NT2/D1 (cell line): ENCODE measurements around the gene OPA3.
A peak's percentile ranks its signal among the peaks of the same experiment; 100 is the strongest.

ENCODE experiments used
- DNase-seq: peaks from one replicate; pipeline ENCODE4 v3.0.0-alpha.2; 2011; ENCODE audit warnings: low read depth, low spot score
- H3K27me3 ChIP-seq: 2 replicates; pipeline ENCODE4 v1.6.0; 2011; ENCODE audit warnings: mild to moderate bottlenecking; ENCODE audit not compliant: insufficient read length, insufficient read depth
- H3K36me3 ChIP-seq: 2 replicates; pipeline ENCODE4 v1.6.1; 2011; ENCODE audit warnings: mild to moderate bottlenecking, low read length, mixed read lengths; ENCODE audit not compliant: insufficient read depth, insufficient read length
- H3K4me1 ChIP-seq: 2 replicates; pipeline ENCODE4 v1.5.1; 2011; ENCODE audit not compliant: insufficient read depth, insufficient read length
- H3K4me3 ChIP-seq: 2 replicates; pipeline ENCODE4 v1.5.1; 2011; ENCODE audit warnings: low read depth; ENCODE audit not compliant: insufficient read length
- H3K9ac ChIP-seq: 2 replicates; pipeline ENCODE4 v1.6.0; 2011; ENCODE audit warnings: low read depth; ENCODE audit not compliant: insufficient read length
- H3K9me3 ChIP-seq: 2 replicates; pipeline ENCODE4 v1.5.1; 2011; ENCODE audit warnings: mild to moderate bottlenecking, low read length; ENCODE audit not compliant: insufficient read depth
- SUZ12 ChIP-seq: IDR thresholded peaks from 2 replicates; pipeline ENCODE4 v1.6.1; 2011; ENCODE audit not compliant: insufficient read length, insufficient read depth; ENCODE audit errors: extremely low read depth
- YY1 ChIP-seq: IDR thresholded peaks from 2 replicates; pipeline ENCODE4 v1.6.1; 2011; ENCODE audit not compliant: insufficient read length, insufficient read depth
- ZNF274 ChIP-seq: IDR thresholded peaks from 2 replicates; pipeline ENCODE4 v1.6.1; 2011; ENCODE audit warnings: mild to moderate bottlenecking, low read depth, low read length

The OPA3 gene

GRCh38 chr19:45575216-45575615 lies 9.4 kb downstream of the OPA3 start:
- Histone ChIP-seq H3K36me3 (no peaks in the 10 kb centered on the region), H3K9ac (no peak overlapping the region), H3K4me3 (no peak overlapping the region), H3K27me3 (no peaks in the 10 kb centered on the region), H3K4me1 (peaks cover 3% of the 10 kb centered on the region), H3K9me3 (no peaks in the 10 kb centered on the region; the same call in 1 of the 2 replicates)
- TF ChIP-seq SUZ12 (no peak), ZNF274 (no peak), YY1 (no peak)
- no peak for DNase-seq

DNA sequence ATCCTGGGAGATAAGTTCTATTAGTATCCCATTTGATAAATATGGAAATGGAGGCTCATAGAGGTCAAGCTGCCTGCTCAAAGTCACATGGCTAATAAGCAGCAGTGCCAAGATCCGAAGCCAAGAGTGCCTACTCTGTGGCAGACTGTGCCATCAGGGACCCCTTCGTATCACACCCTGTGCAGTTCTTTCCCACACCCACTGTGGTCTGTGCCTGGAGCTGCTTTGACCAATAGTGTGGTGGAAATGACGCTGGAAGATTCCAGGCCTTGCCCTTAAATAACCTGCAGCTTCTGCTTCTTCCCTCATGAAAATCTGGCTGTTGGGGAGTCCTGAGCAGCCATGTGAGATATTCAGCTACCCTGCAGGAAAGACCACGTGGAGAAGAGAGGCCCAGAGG lies 10.1 kb downstream of the OPA3 start:
- no peak for DNase-seq
- Histone ChIP-seq H3K9ac (no peak overlapping the region), H3K36me3 (peaks cover under 1% of the 10 kb centered on the region), H3K4me1 (peaks cover 3% of the 10 kb centered on the region), H3K4me3 (no peak overlapping the region), H3K9me3 (no peaks in the 10 kb centered on the region; the same call in 1 of the 2 replicates), H3K27me3 (no peaks in the 10 kb centered on the region)
- no peak for TF ChIP-seq YY1
- TF ChIP-seq ZNF274: no peak
- no peak for TF ChIP-seq SUZ12

GRCh38 chr19:45571457-45572220 lies 13.0 kb downstream of the OPA3 start:
- no peaks in the 10 kb centered on the region for H3K27me3 ChIP-seq
- no peak overlapping the region for H3K9ac ChIP-seq
- H3K4me1 ChIP-seq: peaks cover 5% of the 10 kb centered on the region
- TF ChIP-seq ZNF274 (no peak), YY1 (no peak), SUZ12 (no peak)
- no peak overlapping the region for H3K4me3 ChIP-seq
- peaks cover 3% of the 10 kb centered on the region for H3K36me3 ChIP-seq
- no peaks in the 10 kb centered on the region; the same call in 1 of the 2 replicates for H3K9me3 ChIP-seq
- DNase-seq: no peak

DNA sequence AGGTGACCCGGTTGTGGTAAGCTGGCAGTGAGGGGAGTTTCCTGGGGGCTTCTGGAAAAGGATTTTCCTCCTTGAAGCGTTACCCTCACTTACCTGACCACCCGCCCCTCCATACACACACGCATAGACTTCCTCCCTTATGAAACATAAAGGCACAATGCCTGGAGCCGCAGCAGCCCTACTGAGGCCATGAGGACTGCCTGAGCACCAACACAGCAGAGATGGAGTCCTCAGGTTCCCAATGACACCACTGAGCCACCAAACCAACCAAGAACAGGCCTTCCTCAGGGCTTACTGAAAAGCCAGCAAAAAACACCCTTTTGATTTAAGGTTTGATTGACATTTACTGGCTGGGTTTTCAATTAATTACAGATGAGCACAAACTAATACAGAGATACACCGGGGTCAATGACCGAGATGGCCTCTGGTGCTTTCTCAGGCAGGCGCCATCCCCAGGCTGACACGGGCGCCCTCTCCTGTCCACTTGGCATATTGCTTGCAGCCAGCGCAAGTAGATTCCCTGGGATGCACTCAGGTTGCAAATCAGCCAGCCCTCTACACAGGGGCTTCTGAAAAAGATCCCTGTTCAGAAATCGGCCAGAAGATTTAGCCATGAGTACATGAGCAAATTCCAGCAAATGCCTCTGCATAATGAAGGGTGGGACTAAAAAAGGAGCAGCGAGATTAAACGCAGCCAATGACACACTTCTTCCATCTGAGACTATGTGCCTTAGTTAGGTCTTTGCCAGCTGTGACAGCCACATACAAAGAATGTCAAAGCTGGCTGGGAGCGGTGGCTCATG lies 14.8 kb downstream of the OPA3 start:
- Histone ChIP-seq H3K4me1 (peaks cover 3% of the 10 kb centered on the region), H3K4me3 (no peak overlapping the region), H3K36me3 (peaks cover 3% of the 10 kb centered on the region), H3K9ac (no peak overlapping the region), H3K9me3 (no peaks in the 10 kb centered on the region; the same call in 1 of the 2 replicates), H3K27me3 (no peaks in the 10 kb centered on the region)
- TF ChIP-seq YY1 (no peak), ZNF274 (no peak), SUZ12 (no peak)
- DNase-seq: no peak

GRCh38 chr19:45568732-45569131 lies 15.9 kb downstream of the OPA3 start:
- Histone ChIP-seq H3K27me3 (no peaks in the 10 kb centered on the region), H3K36me3 (peaks cover 3% of the 10 kb centered on the region), H3K9ac (no peak overlapping the region), H3K9me3 (no peaks in the 10 kb centered on the region; the same call in 1 of the 2 replicates), H3K4me3 (no peak overlapping the region), H3K4me1 (peaks cover 6% of the 10 kb centered on the region)
- TF ChIP-seq SUZ12 (no peak), YY1 (no peak), ZNF274 (no peak)
- no peak for DNase-seq

- peaks cover 6% of the 10 kb centered on the region for H3K4me1 ChIP-seq
- TF ChIP-seq ZNF274 (no peak), YY1 (no peak), SUZ12 (no peak)
- DNase-seq: no peak
These were observed 17.0 kb downstream of the OPA3 start for GRCh38 chr19:45567609-45568008.

DNA sequence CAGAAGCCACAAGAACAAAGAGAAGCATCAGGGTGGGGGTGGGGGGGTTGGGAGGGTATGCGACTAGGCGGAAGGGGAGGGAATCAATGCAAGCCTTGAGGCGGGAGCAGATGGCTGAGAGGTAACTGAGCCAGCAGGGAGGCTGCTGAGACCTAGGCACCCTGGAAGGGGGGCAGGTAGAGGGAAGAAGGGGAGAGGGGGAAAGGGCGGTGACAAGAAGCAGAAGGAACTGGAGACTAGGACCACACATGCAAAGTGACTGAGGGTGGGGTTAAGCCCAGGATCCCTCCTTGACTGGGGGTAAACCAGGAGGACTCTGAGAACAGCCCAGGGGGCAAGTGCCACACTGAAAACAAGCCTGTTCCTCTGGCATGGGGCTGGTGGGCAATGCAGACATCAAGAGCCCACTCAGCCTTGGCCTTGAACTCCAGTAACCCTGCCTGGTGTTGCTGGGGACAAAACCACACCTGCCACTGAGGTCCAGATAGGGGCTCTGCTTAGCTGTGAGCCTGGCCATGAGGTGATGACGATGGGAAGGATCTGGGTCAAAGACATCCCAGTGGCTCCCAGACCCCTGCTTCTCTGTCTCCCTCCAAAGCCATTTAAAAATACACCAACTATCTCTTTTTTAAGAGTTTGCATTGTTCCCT lies 20.3 kb downstream of the OPA3 start:
- Histone ChIP-seq H3K9me3 (no peaks in the 10 kb centered on the region), H3K36me3 (no peaks in the 10 kb centered on the region), H3K4me1 (peaks cover 6% of the 10 kb centered on the region), H3K9ac (peak overlapping the region; percentile 32), H3K4me3 (no peak overlapping the region), H3K27me3 (no peaks in the 10 kb centered on the region)
- DNase-seq: peak; percentile 36
- TF ChIP-seq YY1: no peak
- TF ChIP-seq SUZ12: no peak
- TF ChIP-seq ZNF274: no peak

More at GRCh38 chr19:45567609-45568008, 17.0 kb downstream of the OPA3 start:
- no peaks in the 10 kb centered on the region for H3K27me3 ChIP-seq
- H3K9ac ChIP-seq: no peak overlapping the region
- H3K36me3 ChIP-seq: peaks cover 3% of the 10 kb centered on the region
- no peak overlapping the region for H3K4me3 ChIP-seq
- H3K9me3 ChIP-seq: no peaks in the 10 kb centered on the region; the same call in 1 of the 2 replicates
